Spleen (tissue), 7 donors: ENCODE data around the gene PARN.
"Not testable (repeated sequence)": the region's sequence is repeated elsewhere in the genome, so short reads cannot be mapped to it uniquely, and the experiment has no call there.

Source experiments
- CTCF ChIP-seq, 11 experiments: fragments of 200-600 bp in 7 of 11; fragments of 450-650 bp in 4 of 11; sonication (generic) in 4 of 11; IDR thresholded peaks in 8 of 11; conservative IDR thresholded peaks in 3 of 11; 1 replicate in 7 of 11; 2 replicates in 4 of 11; pipeline versions ENCODE4 v1.4.0 to v1.8.0; 2016 to 2021; ENCODE audit warnings: antibody characterized with exemption in 11 of 11, inconsistent platforms in 4 of 11, mild to moderate bottlenecking in 1 of 11
- POLR2A ChIP-seq, 3 donors: fragments of 450-650 bp; IDR thresholded peaks; one replicate each; pipeline ENCODE4 v1.5.1; 2017; ENCODE audit warnings: antibody characterized with exemption in 3 of 3, mild to moderate bottlenecking in 1 of 3
- POLR2AphosphoS5 ChIP-seq, 3 donors: sonication (generic); formaldehyde crosslinking; IDR thresholded peaks; one replicate each; pipeline ENCODE4 v1.5.1; 2017; ENCODE audit warnings: antibody characterized with exemption in 3 of 3
- donor health status: DM: no; HTN: no; CAD: no; lungs with moderate emphysema.
- donor health status: DM: no; HTN: no; CAD: no.
- donor health status: DM: no; HTN: no; CAD: no.

- TF ChIP-seq CTCF (IDR thresholded peaks at IDR 0.05 in 8 of 11, conservative IDR thresholded peaks at IDR 0.05 in 3 of 11); POLR2AphosphoS5 (IDR thresholded peaks at IDR 0.05); POLR2A (IDR thresholded peaks at IDR 0.05): not testable (repeated sequence)
Observed at GRCh38 chr16:14544846-14545245, 85.2 kb downstream of the PARN start.
